GM18951 (cell line): ENCODE data around the gene PLPPR2.

Experiments used
- POLR2A ChIP-seq: IDR thresholded peaks from 4 replicates; pipeline ENCODE4 v1.6.1; 2011; ENCODE audit warnings: mild to moderate bottlenecking; ENCODE audit not compliant: insufficient read length, insufficient read depth; ENCODE audit errors: extremely low read depth
- in situ Hi-C: fragments of 300-500 bp; cut with MboI; formaldehyde crosslinking; loops from one replicate; pipeline ENCODE4 v1.12.0; 2022; ENCODE audit warnings: low sequenced_read_pairs, mixed read lengths, inconsistent platforms; ENCODE audit not compliant: unreplicated experiment

Gene PLPPR2

DNA sequence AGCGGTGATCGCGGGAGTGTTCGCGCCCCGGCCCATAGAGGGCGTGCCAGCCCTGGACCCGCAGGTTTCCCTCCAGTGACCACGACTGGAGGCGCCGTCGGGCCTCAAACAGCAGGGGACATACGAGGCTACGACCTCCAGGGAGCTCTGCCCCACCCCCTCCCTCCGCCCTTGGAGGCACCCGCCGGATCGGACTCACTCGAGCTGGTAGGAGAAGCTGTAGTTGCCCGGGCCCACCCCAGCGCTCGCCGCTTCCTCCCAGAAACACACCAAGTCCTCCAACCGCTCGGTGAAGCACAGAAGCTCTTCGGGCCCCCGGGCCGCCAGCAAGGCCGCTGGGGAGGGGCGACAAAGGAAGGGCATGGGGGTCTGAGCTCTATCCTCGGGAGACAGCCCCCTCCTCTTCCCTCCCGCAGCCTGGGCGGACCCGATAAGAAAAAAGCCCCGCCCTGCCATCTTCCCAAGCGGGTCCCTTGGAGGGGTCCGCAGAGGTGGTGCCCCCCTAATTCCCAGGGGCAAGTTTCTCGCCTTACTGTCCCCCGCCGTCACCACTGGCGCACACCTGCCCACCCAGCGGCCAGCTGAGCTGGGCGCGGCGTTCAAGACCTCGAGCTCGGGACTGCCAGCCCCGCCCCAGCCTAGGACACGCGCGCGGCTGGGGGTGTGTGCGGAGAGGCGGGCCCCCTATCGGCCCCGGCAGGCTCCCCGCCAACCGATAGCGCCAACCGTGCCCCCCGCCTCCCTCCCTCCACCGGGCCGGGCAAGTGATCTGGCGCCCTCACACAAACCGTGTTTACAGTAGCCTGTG is 27.9 kb downstream of the PLPPR2 start:
- in situ Hi-C loops: no loop called here
- no peak for TF ChIP-seq POLR2A

DNA sequence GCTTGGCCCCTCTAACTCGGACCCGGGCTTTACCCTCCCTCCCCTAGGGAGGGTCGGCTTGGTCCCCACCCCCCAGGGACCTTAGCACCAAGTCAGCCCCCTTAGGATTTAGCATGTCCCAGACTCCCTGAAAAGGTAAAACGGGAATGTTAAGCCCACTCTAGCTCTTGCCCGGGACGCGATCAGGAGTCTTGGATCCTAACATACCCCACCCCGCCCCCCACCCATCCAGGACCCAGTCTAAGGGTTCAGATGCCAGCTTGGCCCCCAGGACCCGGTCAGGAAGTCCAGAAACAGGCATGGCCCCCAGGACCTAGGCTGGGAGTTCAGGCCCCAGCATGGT is 28.4 kb downstream of the PLPPR2 start:
- in situ Hi-C loops: no loop called here
- TF ChIP-seq POLR2A: no peak

- in situ Hi-C loops: no loop called here
- no peak for TF ChIP-seq POLR2A
These were observed 29.5 kb downstream of the PLPPR2 start for GRCh38 chr19:11384778-11385129.

DNA sequence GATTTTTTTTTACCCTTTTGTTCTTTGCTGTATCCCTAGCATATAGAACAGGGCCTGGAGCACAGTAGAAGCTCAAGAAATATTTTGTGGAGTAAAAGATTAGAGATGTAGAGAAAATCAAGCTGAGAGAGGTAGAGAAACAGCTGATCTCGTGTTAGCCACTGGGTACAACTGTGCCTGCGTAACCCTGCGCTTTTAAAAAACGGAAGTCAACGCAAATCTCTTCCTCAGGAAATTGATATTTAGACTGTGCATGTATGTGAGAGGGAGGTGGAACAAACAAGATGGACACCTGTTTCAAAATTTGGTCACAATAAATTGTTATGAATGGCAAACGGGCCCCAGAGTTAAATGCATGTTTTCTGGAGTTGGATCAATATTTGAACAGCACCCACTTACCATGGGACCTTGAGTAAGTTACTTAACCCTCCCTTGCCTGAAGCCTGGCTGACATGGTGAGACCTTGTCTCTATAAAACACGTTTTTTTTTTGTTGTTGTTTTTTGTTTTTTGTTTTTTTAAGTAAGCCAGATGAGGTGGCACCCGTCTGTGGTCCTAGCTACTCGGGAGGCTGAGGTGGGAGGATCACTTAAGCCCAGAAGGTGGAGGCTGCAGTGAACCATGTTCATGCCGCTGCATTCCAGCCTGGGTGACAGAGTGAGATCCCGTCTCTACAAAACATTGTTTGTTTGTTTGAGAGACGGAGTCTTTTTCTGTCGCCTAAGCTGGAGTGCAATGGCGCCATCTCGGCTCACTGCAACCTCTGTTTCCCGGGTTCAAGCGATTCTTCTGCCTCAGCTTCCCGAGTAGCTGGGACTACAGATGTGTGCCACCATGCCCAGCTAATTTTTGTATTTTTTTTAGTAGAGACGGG is 32.2 kb downstream of the PLPPR2 start:
- TF ChIP-seq POLR2A: no peak
- in situ Hi-C loops: no loop called here

GRCh38 chr19:11390359-11390758 is 35.1 kb downstream of the PLPPR2 start:
- TF ChIP-seq POLR2A: no peak
- in situ Hi-C loops: no loop called here

DNA sequence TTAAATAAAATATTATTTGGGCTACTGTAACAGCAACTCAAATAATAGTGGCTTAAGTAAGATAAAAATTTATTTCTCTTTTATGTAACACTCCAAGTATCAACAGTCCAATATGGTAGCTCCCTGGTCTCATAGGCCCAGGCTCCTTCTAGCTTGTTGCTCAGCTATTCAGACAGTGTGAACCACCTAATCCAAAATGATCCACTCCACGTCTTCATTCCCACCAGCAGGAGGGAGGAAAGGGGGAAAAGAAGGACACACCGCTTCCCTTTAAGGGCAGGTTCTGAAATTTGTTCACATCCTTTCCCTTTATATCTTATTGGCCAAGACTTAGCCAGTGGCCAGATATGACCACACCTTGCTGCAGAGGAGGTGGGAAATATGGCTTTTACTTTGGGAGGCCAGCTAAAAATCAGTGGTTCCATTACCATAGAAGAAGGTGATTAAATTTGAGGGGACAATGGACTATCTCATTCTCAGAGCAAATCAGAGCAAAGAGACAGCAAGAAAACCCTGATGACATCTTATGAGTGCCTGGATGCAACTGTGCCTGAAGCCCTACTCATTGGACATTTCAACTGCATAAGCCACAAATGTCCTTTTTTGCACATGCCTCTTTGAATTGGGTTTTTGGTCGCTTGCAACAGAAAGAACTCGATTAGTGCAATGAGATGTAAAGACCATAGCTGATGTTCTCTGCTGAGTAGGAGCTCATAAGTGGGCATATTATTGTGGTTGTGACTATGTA is 35.9 kb downstream of the PLPPR2 start:
- no peak for TF ChIP-seq POLR2A
- in situ Hi-C loops: no loop called here

GRCh38 chr19:11397089-11397610 is 41.9 kb downstream of the PLPPR2 start:
- in situ Hi-C loops: no loop called here

GRCh38 chr19:11399667-11400066 is 44.4 kb downstream of the PLPPR2 start:
- TF ChIP-seq POLR2A: no peak
- in situ Hi-C loops: no loop called here

More at GRCh38 chr19:11397089-11397610, 41.9 kb downstream of the PLPPR2 start:
- no peak for TF ChIP-seq POLR2A

DNA sequence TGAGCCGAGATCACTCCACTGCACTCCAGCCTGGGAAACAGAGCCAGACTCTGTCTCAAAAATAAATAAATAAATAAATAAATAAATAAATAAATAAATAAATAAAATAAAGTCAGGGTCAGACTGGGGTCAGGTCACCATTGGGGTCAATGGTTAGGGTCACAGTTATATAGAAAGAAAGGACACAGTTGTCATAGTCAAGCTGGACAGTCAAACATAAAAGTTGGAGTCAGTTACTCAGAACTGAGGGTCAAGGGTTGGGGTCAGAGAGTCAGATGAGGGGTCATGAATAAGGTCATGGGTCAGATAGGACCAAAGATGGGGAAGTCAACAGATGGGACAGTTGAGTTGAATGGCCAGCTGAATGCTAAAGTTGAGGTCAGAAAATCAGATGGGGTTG is 45.6 kb downstream of the PLPPR2 start:
- no peak for TF ChIP-seq POLR2A
- in situ Hi-C loops: no loop called here

DNA sequence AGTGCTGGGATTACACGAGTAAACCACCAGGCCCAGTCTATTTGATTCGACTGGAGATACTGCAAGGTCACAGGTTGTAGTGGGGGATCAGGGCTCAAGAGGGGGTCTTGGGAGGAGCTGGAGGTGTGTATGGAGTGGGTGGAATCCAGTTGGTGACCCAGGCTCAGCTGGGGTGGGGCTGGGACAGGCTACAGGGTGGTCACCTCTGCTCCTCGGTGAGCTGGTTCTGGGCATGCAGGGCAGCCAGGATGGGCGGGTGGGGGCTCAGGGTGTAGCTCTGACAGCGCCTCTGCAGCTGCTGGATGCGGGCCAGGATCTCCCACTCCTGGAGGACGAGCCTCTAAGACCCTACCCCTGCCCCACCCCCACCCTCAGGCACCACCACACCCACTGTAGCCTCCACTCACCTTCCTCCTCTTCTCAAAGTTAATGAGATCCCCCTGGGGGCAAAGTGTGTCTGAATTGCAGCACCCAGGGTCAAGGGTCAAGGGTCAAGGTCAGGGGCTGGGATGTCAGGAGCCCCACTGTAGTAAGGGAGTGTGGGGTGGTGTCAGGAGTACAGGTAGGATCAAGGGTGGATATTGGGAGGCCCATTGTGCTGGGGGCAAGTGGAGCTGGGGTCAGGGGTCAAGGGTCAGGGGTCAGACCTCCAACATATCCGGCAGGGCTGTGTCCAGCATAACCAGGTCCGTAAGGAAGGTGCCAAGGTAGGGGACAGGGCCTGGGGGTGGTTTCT is 46.7 kb downstream of the PLPPR2 start:
- TF ChIP-seq POLR2A: no peak
- in situ Hi-C loops: no loop called here

DNA sequence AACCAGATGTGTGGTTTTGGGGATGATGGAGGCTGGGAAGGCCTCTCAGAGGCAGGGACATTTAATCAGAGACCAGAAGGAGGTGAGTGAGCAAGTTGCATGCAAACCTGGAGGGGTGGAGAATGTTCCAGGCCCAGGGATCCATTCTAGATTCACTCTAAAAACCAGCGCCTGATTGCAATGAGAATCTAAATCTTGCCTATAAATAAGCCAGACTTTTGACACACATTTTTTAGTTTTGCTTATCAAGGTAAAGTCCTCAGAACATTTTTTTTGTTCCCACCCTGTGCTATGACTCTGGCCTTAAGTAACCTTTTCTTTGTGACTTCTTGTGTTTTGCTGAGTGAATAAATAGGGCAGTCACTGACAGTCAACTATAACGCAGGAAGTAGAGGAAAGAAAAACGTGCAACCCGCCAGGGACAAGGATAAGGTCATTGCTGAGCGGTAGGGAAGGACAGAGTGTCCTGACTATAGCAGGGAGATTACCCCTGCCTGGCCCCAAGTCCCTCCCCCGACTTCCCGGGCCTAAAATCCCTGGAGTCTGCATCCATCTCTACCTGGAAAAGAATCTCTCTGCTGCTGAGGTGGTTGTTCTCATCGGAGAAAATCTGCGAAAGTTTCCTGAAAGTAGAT is 49.5 kb downstream of the PLPPR2 start:
- in situ Hi-C loops: no loop called here
- TF ChIP-seq POLR2A: no peak
